Neural crest cell (in vitro differentiated cells): Measurements from ENCODE around the gene DISP3. TPM values are rescaled to one million over a fixed set of nuclear protein-coding genes. Genes with fewer than 3 reads are reported as not detected.

Experiments used
- DNase-seq: peaks from one replicate; pipeline ENCODE4 v3.0.0; 2021; ENCODE audit warnings: low read depth, mixed read lengths, low spot score
- H3K27ac Mint-ChIP-seq: one replicate; pipeline ENCODE4 v1.8.0; 2021; ENCODE audit warnings: mild to moderate bottlenecking, mixed read lengths; ENCODE audit not compliant: unreplicated experiment
- H3K27me3 Mint-ChIP-seq: 2 replicates; pipeline ENCODE4 v1.8.0; 2021; ENCODE audit warnings: low read depth, mild to moderate bottlenecking, mixed read lengths
- H3K36me3 Mint-ChIP-seq: 2 replicates; pipeline ENCODE4 v1.8.0; 2021; ENCODE audit warnings: low read depth, mild to moderate bottlenecking, mixed read lengths
- H3K4me1 Mint-ChIP-seq: 2 replicates; pipeline ENCODE4 v1.8.0; 2021; ENCODE audit warnings: mixed read lengths
- H3K4me3 Mint-ChIP-seq: one replicate; pipeline ENCODE4 v1.8.0; 2021; ENCODE audit warnings: mild to moderate bottlenecking, mixed read lengths
- H3K9me3 Mint-ChIP-seq: 2 replicates; pipeline ENCODE4 v1.8.0; 2021; ENCODE audit warnings: mixed read lengths
- total RNA-seq: library from RNA; stranded (reverse); gene quantifications from 2 replicates; pipeline ENCODE4 v1.2.1, GENCODE V29; 2021
- TF ChIP-seq, protein P1 (sequence below): fragments of 200-600 bp; sonication (generic); conservative IDR thresholded peaks from 2 replicates; pipeline ENCODE4 v1.5.0; 2021; ENCODE audit warnings: antibody characterized with exemption, mild to moderate bottlenecking

Gene DISP3
- total RNA-seq, 1 donor from 2014 or later: 9.1 TPM

DNA sequence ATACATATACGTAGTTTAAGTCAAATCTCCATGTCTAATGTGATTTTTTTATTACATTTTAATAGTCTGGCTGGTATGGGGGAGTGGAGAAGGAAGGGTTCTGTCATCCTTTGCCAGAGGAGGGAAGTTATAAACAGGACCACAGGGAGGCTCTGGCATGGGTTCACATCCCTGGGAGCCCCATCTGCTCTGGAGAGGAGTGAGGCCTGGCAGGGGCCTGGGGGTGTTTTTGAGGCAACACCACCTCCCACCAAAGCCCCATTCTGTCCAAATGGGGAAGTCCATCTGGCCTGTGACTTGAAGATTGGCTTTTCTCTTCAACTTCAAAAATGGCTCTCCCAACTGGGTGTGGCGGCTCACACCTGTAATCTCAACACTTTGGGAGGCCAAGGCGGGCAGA is 15.8 kb downstream of the DISP3 start:
- Mint-ChIP-seq H3K4me1 (peaks cover 12% of the 10 kb centered on the region), H3K36me3 (no peaks in the 10 kb centered on the region), H3K27me3 (no peaks in the 10 kb centered on the region), H3K4me3 (no peak overlapping the region), H3K9me3 (no peaks in the 10 kb centered on the region), H3K27ac (no peak overlapping the region)
- TF ChIP-seq, protein P1, sequence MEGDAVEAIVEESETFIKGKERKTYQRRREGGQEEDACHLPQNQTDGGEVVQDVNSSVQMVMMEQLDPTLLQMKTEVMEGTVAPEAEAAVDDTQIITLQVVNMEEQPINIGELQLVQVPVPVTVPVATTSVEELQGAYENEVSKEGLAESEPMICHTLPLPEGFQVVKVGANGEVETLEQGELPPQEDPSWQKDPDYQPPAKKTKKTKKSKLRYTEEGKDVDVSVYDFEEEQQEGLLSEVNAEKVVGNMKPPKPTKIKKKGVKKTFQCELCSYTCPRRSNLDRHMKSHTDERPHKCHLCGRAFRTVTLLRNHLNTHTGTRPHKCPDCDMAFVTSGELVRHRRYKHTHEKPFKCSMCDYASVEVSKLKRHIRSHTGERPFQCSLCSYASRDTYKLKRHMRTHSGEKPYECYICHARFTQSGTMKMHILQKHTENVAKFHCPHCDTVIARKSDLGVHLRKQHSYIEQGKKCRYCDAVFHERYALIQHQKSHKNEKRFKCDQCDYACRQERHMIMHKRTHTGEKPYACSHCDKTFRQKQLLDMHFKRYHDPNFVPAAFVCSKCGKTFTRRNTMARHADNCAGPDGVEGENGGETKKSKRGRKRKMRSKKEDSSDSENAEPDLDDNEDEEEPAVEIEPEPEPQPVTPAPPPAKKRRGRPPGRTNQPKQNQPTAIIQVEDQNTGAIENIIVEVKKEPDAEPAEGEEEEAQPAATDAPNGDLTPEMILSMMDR: no peak
- no peak for DNase-seq

DNA sequence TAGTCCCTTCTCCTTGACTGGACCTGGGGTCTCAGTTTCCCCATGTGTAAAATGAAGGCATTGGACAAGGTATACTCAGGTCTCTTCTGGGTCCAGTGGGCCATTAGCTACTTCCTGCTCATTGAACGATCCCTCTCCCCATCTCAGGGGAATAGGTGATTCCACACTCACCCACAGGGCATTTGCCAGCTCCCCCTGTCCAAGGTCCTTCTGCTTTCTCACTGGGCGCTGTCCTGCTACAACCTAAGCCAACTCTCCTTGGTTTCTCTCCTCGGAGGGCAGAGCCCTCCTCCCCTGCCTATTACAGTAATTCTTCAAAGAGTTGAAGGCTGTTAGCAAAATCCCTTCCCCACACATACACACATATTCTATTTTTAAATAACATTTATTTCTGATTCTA is 16.6 kb downstream of the DISP3 start:
- no peak overlapping the region for H3K4me3 Mint-ChIP-seq
- H3K36me3 Mint-ChIP-seq: peaks cover 3% of the 10 kb centered on the region
- no peaks in the 10 kb centered on the region for H3K9me3 Mint-ChIP-seq
- peaks cover 20% of the 10 kb centered on the region for H3K4me1 Mint-ChIP-seq
- H3K27me3 Mint-ChIP-seq: no peaks in the 10 kb centered on the region
- no peak for DNase-seq
- TF ChIP-seq, protein P1: no peak
- no peak overlapping the region for H3K27ac Mint-ChIP-seq

DNA sequence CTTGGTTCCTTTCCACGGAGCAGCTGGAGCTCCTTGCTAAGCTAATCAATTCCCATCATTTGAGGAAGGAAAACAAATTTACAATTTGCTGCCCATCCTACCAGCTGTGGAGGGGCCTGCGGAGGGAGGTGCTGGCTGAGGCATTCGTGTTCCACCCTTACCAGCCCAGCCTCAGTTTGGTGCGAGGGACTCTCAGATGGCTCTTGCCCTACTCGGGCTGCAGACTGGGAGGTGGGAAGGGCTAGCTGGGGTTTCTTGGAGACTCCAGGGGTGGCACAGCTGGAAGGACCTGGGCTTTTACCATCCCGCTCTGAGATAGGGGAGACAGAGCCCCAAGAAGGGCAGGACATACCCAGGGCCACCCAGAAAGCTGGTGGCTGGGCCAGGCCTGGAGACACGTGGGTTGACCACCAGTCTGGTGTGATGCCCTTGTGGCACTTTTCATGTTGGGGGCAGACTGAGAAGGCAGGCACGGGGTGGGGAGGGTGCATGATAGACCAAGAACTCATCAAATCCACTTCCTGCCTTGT is 17.7 kb downstream of the DISP3 start:
- peaks cover 20% of the 10 kb centered on the region for H3K4me1 Mint-ChIP-seq
- no peak overlapping the region for H3K27ac Mint-ChIP-seq
- no peak overlapping the region for H3K4me3 Mint-ChIP-seq
- TF ChIP-seq, protein P1: no peak
- H3K36me3 Mint-ChIP-seq: peaks cover 4% of the 10 kb centered on the region
- no peaks in the 10 kb centered on the region for H3K27me3 Mint-ChIP-seq
- no peak for DNase-seq
- no peaks in the 10 kb centered on the region for H3K9me3 Mint-ChIP-seq

DNA sequence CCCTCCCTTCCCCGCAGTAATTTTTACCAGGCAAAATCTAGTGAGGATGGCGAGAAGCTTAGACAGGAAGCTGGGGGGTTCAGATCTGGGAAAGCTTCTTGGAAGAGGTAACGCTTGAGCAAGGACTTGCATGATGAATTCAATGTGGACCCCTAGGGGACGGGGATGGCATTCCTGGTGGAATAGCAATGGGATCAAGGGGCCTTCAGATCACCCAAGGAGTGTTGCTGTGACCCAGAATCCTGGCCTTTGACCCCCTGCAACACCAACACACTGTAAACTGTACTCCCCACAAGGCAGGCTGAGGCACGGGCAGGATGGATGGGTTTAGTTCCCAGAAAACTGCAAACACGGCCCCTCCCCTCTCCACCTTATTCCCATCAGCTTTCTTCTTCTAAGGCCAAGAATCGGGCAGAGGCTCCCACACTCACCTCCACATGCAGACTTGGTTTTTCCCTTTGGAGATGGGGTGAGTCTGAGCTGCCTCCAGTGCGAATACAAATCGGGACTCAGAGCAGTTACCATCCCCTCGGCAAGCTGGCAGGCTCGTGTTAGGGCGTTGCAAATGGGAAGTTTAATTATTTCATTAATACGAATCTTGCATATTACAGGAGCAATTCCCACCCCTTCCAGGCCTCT is 20.1 kb downstream of the DISP3 start:
- H3K36me3 Mint-ChIP-seq: peaks cover 23% of the 10 kb centered on the region

DNA sequence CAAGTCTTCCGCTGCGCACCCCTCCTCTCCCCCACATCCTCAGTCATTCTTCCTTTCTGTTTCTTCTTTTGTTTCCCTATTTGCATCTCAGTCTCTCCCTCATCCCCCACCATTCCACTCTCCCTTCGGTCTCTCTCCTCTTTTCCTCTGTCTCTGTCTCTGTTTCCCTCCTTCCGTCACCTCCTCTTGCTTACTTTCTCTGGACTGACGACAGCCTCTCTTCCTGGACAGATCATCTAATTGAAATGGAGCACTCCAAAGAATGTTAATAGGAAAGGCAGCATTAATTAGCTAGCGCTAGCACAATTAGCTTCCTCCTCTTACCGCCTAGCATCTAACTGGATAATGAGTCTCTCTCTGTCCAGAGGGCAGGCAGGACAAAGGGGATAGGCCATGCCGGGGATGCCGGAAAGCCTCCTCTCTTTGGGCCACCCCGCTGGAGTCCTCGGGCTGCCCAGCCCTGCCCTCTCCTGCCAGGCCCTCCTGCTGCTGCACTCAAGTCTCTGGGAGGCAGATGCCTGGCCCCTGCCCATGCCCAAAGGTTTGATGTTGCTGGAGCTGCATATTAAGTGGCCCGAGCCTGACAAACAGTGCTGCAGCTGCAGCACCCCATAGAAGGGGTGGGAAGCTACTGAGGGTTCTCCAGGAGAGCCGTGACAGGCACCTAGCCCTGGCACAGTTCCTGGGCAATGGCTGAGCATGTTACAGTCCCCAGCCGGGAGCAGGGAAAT is 20.8 kb downstream of the DISP3 start:
- no peak for DNase-seq
- TF ChIP-seq, protein P1: no peak
- Mint-ChIP-seq H3K27ac (no peak overlapping the region), H3K9me3 (peaks cover 3% of the 10 kb centered on the region), H3K27me3 (no peaks in the 10 kb centered on the region), H3K36me3 (peaks cover 30% of the 10 kb centered on the region), H3K4me1 (peaks cover 20% of the 10 kb centered on the region), H3K4me3 (no peak overlapping the region)

More for the DNA sequence above, 20.1 kb downstream of the DISP3 start:
- no peak for DNase-seq
- no peak overlapping the region for H3K4me3 Mint-ChIP-seq
- H3K4me1 Mint-ChIP-seq: peaks cover 20% of the 10 kb centered on the region
- peak overlapping the region; percentile 29 for H3K27ac Mint-ChIP-seq
- TF ChIP-seq, protein P1: no peak
- no peaks in the 10 kb centered on the region for H3K9me3 Mint-ChIP-seq
- H3K27me3 Mint-ChIP-seq: no peaks in the 10 kb centered on the region
